ENCODE data around the gene PPP2R5E. TPM values are rescaled to one million over a fixed set of nuclear protein-coding genes. Genes with fewer than 3 reads are reported as not detected.
A peak's percentile ranks its signal among the peaks of the same experiment; 100 is the strongest.
"Not testable (repeated sequence)": the region's sequence is repeated elsewhere in the genome, so short reads cannot be mapped to it uniquely, and the experiment has no call there.

Gene PPP2R5E
- total RNA-seq: 51.1 and 52.5 TPM in 2 replicates
- 3.7 and 4.9 TPM in 2 replicates for polyA plus RNA-seq
- polyA plus RNA-seq (2011; cell fraction: cytosol; rRNA removed): 9.5 and 10.2 TPM in 2 replicates
- polyA plus RNA-seq (2011; cell fraction: nucleus; rRNA removed): 10.7 and 14.5 TPM in 2 replicates
- polyA plus RNA-seq (2012): 19.3 and 31.2 TPM in 2 replicates
- polyA minus RNA-seq: 15.3 and 16.8 TPM in 2 replicates
- 20.7 TPM for polyA minus RNA-seq (2011; cell fraction: cytosol; rRNA and poly(A)+ RNA removed)
- polyA minus RNA-seq (2011; cell fraction: nucleus; rRNA and poly(A)+ RNA removed): 30.4 and 39.3 TPM in 2 replicates
- Bru-seq, nascent RNA: percentile 89 among the genes with signal in this experiment
- percentile 84 among the genes with signal in this experiment for BruChase-seq, experiment 1, labeled RNA remaining after a 6-hour chase
- percentile 80 among the genes with signal in this experiment for BruChase-seq, experiment 2, labeled RNA remaining after a 2-hour chase
- long read RNA-seq, full-length matches to known transcripts: 70 of 116 reads
- long read RNA-seq, partial matches to known transcripts: 6 of 116 reads
- long read RNA-seq, other reads (novel, unspliced or antisense): 40 of 116 reads

DNA sequence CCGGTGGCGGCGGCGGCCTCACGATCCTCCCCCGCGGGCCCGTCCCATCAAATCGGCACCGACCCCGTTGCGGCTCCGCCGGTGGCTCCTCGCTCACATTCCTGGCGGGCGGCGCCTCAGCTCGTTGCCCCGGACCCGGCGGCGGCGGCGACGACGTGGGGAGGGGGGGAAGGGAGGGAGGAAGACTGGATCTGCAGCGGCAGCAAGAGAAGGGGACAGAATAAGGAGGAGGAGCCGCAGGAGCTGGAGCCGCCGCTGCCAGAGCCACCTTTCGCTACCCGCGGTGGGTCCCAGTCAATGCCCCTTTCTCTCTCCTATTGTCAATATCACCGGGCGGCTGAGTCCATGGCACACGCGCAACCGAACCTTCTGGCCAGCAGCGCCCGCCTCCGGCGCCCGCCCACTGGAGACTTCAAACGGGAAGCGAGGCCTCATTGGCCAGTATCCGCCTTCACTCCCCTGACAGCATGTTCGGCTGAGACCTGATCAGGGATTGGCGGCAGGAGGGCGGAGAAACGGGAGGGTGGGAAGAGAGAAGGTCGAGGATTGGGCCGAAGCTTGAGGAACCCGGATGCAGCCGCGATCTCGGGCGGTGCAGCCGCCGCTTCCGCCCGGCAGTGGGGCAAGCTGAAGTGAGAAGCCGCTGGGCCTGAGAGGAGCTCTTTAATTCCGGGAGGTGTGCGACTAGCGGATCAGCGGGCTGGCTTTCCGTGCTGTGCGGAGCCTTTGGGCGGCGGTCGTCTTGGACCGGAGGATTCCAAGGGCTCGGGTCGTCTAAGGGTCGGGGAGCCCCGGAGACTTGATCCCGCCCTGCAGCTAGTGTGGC is at the start of gene PPP2R5E:
TSS of gene PPP2R5E (minus strand) at position 378 of the 826 bp plus-strand sequence. CDS start 3,692 bp downstream, outside the sequence.
- ChIA-PET POLR2A (interaction anchor here (0.6 to 1.3 kb wide), 5 partner anchors 11 to 90 kb away, joined by 3 to 5 read pairs (median 3); no protein-coding TSS in a partner anchor), CTCF (interaction anchor here (0.6 to 3.5 kb wide), 13 partner anchors 10 to 227 kb away, joined by 3 to 61 read pairs (median 8); partner anchors contain the start of gene WDR89)
- peak; percentile 95 for TF ChIP-seq POLR2AphosphoS5 (IDR thresholded peaks at IDR 0.05; ENCODE audit: insufficient read depth, low read depth, low read length)
- TF ChIP-seq MAX (IDR thresholded peaks at IDR 0.05; ENCODE audit: insufficient read depth, insufficient read length): peak; percentile 6
- TF ChIP-seq CTCF (IDR thresholded peaks at IDR 0.05; ENCODE audit: extremely low read depth in 1 of 2, insufficient read depth in 1 of 2, low read depth in 1 of 2, low read length in 2 of 2): no peak
- TF ChIP-seq POLR2A (IDR thresholded peaks at IDR 0.05; ENCODE audit: low read depth, low read length): peak; percentile 98
- no peak for TF ChIP-seq MYC (IDR thresholded peaks at IDR 0.05; ENCODE audit: low read depth, low read length)
- peaks cover under 1 to 5% of the 10 kb centered on the region in 2 experiments for H3K36me3 ChIP-seq (ENCODE audit: control insufficient read depth in 2 of 2, extremely low read depth in 1 of 2, insufficient read depth in 2 of 2, low read length in 2 of 2)
- no peaks in the 10 kb centered on the region for H3K27me3 ChIP-seq (ENCODE audit: control insufficient read depth in 2 of 2, insufficient read depth in 2 of 2, low read length in 2 of 2)
- peak within 1 kb of the TSS; percentile 93 for H2AFZ ChIP-seq (ENCODE audit: low read depth, low read length)
- H4K20me1 ChIP-seq (replicated peaks; ENCODE audit: control insufficient read depth, extremely low read depth, insufficient read depth, low read length): no peaks in the 10 kb centered on the region
- H3K9ac ChIP-seq (replicated peaks; ENCODE audit: extremely low read depth, insufficient read depth, low read length): peak within 1 kb of the TSS; percentile 67
- no TSS peak for BruUV-seq (replicated peaks)
- no peaks in the 10 kb centered on the region for H3K9me3 ChIP-seq (replicated peaks; ENCODE audit: control insufficient read depth, insufficient read depth, low read length)
- H3K9me1 ChIP-seq (replicated peaks; ENCODE audit: control insufficient read depth, extremely low read depth, insufficient read depth, low read length): no peaks in the 10 kb centered on the region
- peaks cover 16% of the 10 kb centered on the region for H3K4me1 ChIP-seq (ENCODE audit: control insufficient read depth, extremely low read depth, insufficient read depth, low read length)
- H3K27ac ChIP-seq (ENCODE audit: insufficient read depth, low read depth, low read length): peak within 1 kb of the TSS; percentile 74
- DNase-seq (ENCODE audit: low read depth, low spot score) (peak; percentile 99), FAIRE-seq (peak; percentile 99)
- peaks cover 37% of the 10 kb centered on the region for H3K79me2 ChIP-seq (ENCODE audit: control insufficient read depth, insufficient read depth, low read length)
- intact Hi-C loops (cut with micrococcal nuclease): loop anchor here (1.0 to 5.0 kb wide), 6 partner anchors 72 to 229 kb away; partner anchors contain the start of genes SGPP1 and WDR89
- H3K4me3 ChIP-seq (replicated peaks in 1 of 3; ENCODE audit: insufficient read depth in 1 of 3, low read depth in 1 of 3, low read length in 3 of 3): peak within 1 kb of the TSS; percentile 74 to 91 (median 90)
- dilution Hi-C loops (cut with MboI; ENCODE audit: extremely low pct_ligation_motif_present, low sequenced_read_pairs): no loop called here
- peak within 1 kb of the TSS; percentile 95 for H3K4me2 ChIP-seq (ENCODE audit: insufficient read depth, low read length)

- H3K27ac ChIP-seq (ENCODE audit: insufficient read depth, low read depth, low read length); H4K20me1 ChIP-seq (replicated peaks; ENCODE audit: control insufficient read depth, extremely low read depth, insufficient read depth, low read length); intact Hi-C loops (cut with micrococcal nuclease); FAIRE-seq; H3K36me3 ChIP-seq (ENCODE audit: control insufficient read depth in 2 of 2, extremely low read depth in 1 of 2, insufficient read depth in 2 of 2, low read length in 2 of 2); H3K9me1 ChIP-seq (replicated peaks; ENCODE audit: control insufficient read depth, extremely low read depth, insufficient read depth, low read length); dilution Hi-C loops (cut with MboI; ENCODE audit: extremely low pct_ligation_motif_present, low sequenced_read_pairs); H3K79me2 ChIP-seq (ENCODE audit: control insufficient read depth, insufficient read depth, low read length); H3K9me3 ChIP-seq (replicated peaks; ENCODE audit: control insufficient read depth, insufficient read depth, low read length); BruUV-seq (replicated peaks); H3K4me2 ChIP-seq (ENCODE audit: insufficient read depth, low read length); H3K9ac ChIP-seq (replicated peaks; ENCODE audit: extremely low read depth, insufficient read depth, low read length); H3K4me1 ChIP-seq (ENCODE audit: control insufficient read depth, extremely low read depth, insufficient read depth, low read length); H3K4me3 ChIP-seq (replicated peaks in 1 of 3; ENCODE audit: insufficient read depth in 1 of 3, low read depth in 1 of 3, low read length in 3 of 3); DNase-seq (ENCODE audit: low read depth, low spot score); H3K27me3 ChIP-seq (ENCODE audit: control insufficient read depth in 2 of 2, insufficient read depth in 2 of 2, low read length in 2 of 2); H2AFZ ChIP-seq (ENCODE audit: low read depth, low read length): not testable (repeated sequence)
- POLR2A ChIA-PET: interaction anchor here (0.7 kb wide), 1 partner anchor 1883 kb away, joined by 4 read pairs; no protein-coding TSS in a partner anchor
- CTCF ChIA-PET: interaction anchor here (1.3 kb wide), 1 partner anchor 9 kb away, joined by 5 read pairs; no protein-coding TSS in a partner anchor
Observed at GRCh38 chr14:63583046-63583445, 39.9 kb upstream of the PPP2R5E start.

All from endothelial cell of umbilical vein (primary cell).